Measurements from ENCODE around the gene C18orf63. TPM values are rescaled to one million over a fixed set of nuclear protein-coding genes. Genes with fewer than 3 reads are reported as not detected.
A peak's percentile ranks its signal among the peaks of the same experiment; 100 is the strongest.

C18orf63 gene
- total RNA-seq, 1 experiment from 2014 or later, result not detected

GRCh38 chr18:74382481-74383017 lies 66.9 kb downstream of the C18orf63 start:
- H3K4me1 ChIP-seq (ENCODE audit: control insufficient read depth, insufficient read depth, low read length), result no peaks in the 10 kb centered on the region
- TF ChIP-seq SIN3A (IDR thresholded peaks at IDR 0.05; ENCODE audit: borderline replicate concordance, insufficient read depth, low read depth, low read length), result no peak
- no peak for TF ChIP-seq REST (IDR thresholded peaks at IDR 0.05; ENCODE audit: insufficient read depth in 1 of 2, low read depth in 2 of 2, low read length in 1 of 2)
- TF ChIP-seq POLR2AphosphoS5 (IDR thresholded peaks at IDR 0.05; ENCODE audit: low read depth, low read length), result no peak
- no peaks in the 10 kb centered on the region for H3K27me3 ChIP-seq (ENCODE audit: control insufficient read depth, insufficient read depth, low read length)
- H3K9me3 ChIP-seq (ENCODE audit: control insufficient read depth, insufficient read depth, low read depth, low read length), result no peaks in the 10 kb centered on the region
- H3K4me3 ChIP-seq (ENCODE audit: low read depth in 2 of 2, low read length in 2 of 2), result no peak overlapping the region
- ChIA-PET POLR2A (interaction anchor here (0.6 kb wide), 1 partner anchor 17 kb away, joined by 4 read pairs; no protein-coding TSS in a partner anchor), CTCF (interaction anchor here (0.6 kb wide), 1 partner anchor 34 kb away, joined by 3 read pairs; no protein-coding TSS in a partner anchor)
- H3K36me3 ChIP-seq (ENCODE audit: control insufficient read depth, insufficient read depth, low read length), result no peaks in the 10 kb centered on the region
- in situ Hi-C loops (cut with HindIII; ENCODE audit: low pct_unique_long_range_greater_than_20kb, low sequenced_read_pairs), result no loop called here
- no TSS peak for BruUV-seq (replicated peaks)
- H3K27ac ChIP-seq (ENCODE audit: low read length), result no peak overlapping the region
- intact Hi-C loops (cut with micrococcal nuclease; ENCODE audit: unreplicated experiment), result no loop called here
- no peak for DNase-seq (ENCODE audit: low read depth, low spot score)
- peak; percentile 49; the same call in 1 of the 2 replicates for ATAC-seq

GRCh38 chr18:74387383-74387782 lies 71.7 kb downstream of the C18orf63 start:
- intact Hi-C loops (cut with micrococcal nuclease; ENCODE audit: unreplicated experiment), result no loop called here

More at GRCh38 chr18:74387383-74387782, 71.7 kb downstream of the C18orf63 start:
- POLR2A ChIA-PET, result no interaction called here
- CTCF ChIA-PET, result no interaction called here
- ATAC-seq, result no peak
- in situ Hi-C loops (cut with HindIII; ENCODE audit: low pct_unique_long_range_greater_than_20kb, low sequenced_read_pairs), result no loop called here
- no peak for DNase-seq (ENCODE audit: low read depth, low spot score)
- no peaks in the 10 kb centered on the region for H3K4me1 ChIP-seq (ENCODE audit: control insufficient read depth, insufficient read depth, low read length)
- H3K4me3 ChIP-seq (ENCODE audit: low read depth in 2 of 2, low read length in 2 of 2), result no peak overlapping the region
- peaks cover 15% of the 10 kb centered on the region for H3K27me3 ChIP-seq (ENCODE audit: control insufficient read depth, insufficient read depth, low read length)
- TF ChIP-seq POLR2AphosphoS5 (IDR thresholded peaks at IDR 0.05; ENCODE audit: low read depth, low read length), result no peak
- TF ChIP-seq REST (IDR thresholded peaks at IDR 0.05; ENCODE audit: insufficient read depth in 1 of 2, low read depth in 2 of 2, low read length in 1 of 2), result no peak
- no TSS peak for BruUV-seq (replicated peaks)
- H3K9me3 ChIP-seq (ENCODE audit: control insufficient read depth, insufficient read depth, low read depth, low read length), result no peaks in the 10 kb centered on the region
- H3K36me3 ChIP-seq (ENCODE audit: control insufficient read depth, insufficient read depth, low read length), result no peaks in the 10 kb centered on the region
- no peak overlapping the region for H3K27ac ChIP-seq (ENCODE audit: low read length)

All from Panc1 (cell line).